Esophagus muscularis mucosa (tissue), 4 donors: ENCODE results near the gene GRK2. TPM values are rescaled to one million over a fixed set of nuclear protein-coding genes. Genes with fewer than 3 reads are reported as not detected.

ENCODE experiments used
- DNase-seq: peaks from one replicate; pipeline ENCODE4 v3.0.0-alpha.2; 2017; ENCODE audit errors: extremely low spot score
- H3K27ac ChIP-seq, 4 donors: fragments of 200-600 bp; sonication (generic); replicated peaks in 1 of 4; 1 replicate in 3 of 4; 2 replicates in 1 of 4; pipeline ENCODE4 v1.5.1; 2016 to 2019; ENCODE audit warnings: mild to moderate bottlenecking in 1 of 4
- H3K27me3 ChIP-seq, 4 donors: fragments of 200-600 bp; sonication (generic); one replicate each; pipeline versions ENCODE4 v1.5.1 to v1.6.0; 2016 to 2019
- H3K36me3 ChIP-seq, 4 donors: fragments of 200-600 bp; sonication (generic); one replicate each; pipeline ENCODE4 v1.5.1; 2016 to 2019
- H3K4me1 ChIP-seq, 4 donors: fragments of 200-600 bp; sonication (generic); one replicate each; pipeline ENCODE4 v1.5.1; 2016 to 2019
- H3K4me3 ChIP-seq, 4 donors: fragments of 200-600 bp; sonication (generic); 1 replicate in 2 of 4; 2 replicates in 2 of 4; pipeline ENCODE4 v1.5.1; 2016 to 2019; ENCODE audit warnings: mild to moderate bottlenecking in 4 of 4, moderate library complexity in 1 of 4
- H3K9me3 ChIP-seq, 4 donors: fragments of 200-600 bp; sonication (generic); 1 replicate in 3 of 4; 2 replicates in 1 of 4; pipeline ENCODE4 v1.5.1; 2016 to 2019
- CTCF ChIP-seq, 3 experiments: fragments of 200-600 bp in 2 of 3; fragments of 450-650 bp in 1 of 3; sonication (generic) in 2 of 3; IDR thresholded peaks; one replicate each; pipeline ENCODE4 v1.5.1; 2017 to 2019; ENCODE audit warnings: antibody characterized with exemption in 3 of 3, mild to moderate bottlenecking in 2 of 3, moderate library complexity in 1 of 3
- EP300 ChIP-seq: sonication (generic); formaldehyde crosslinking; IDR thresholded peaks from one replicate; pipeline ENCODE4 v1.6.1; 2017; ENCODE audit warnings: antibody characterized with exemption
- POLR2A ChIP-seq: fragments of 450-650 bp; IDR thresholded peaks from one replicate; pipeline ENCODE4 v1.6.1; 2017; ENCODE audit warnings: antibody characterized with exemption, moderate library complexity, mild to moderate bottlenecking, low read depth
- POLR2AphosphoS5 ChIP-seq, 2 donors: sonication (generic); formaldehyde crosslinking; IDR thresholded peaks; one replicate each; pipeline ENCODE4 v1.6.1; 2017; ENCODE audit warnings: antibody characterized with exemption in 2 of 2
- WGBS: methylation state at CpG from one replicate; pipeline ENCODE4 v1.1.5; 2018; 5-methylcytosine and 5-hydroxymethylcytosine counted together
- intact Hi-C: fragments of 100-400 bp; cut with DNase I; formaldehyde crosslinking; loops from one replicate; pipeline ENCODE4 v1.15.1; 2023
- total RNA-seq, 4 donors: library from RNA; depleted of rRNA; stranded (reverse); fragments of >200 nt; gene quantifications; one replicate each; pipeline versions ENCODE4 v1.1.0 to v1.2.1, GENCODE V29; 2016

The GRK2 gene
- total RNA-seq, 4 donors from 2014 or later: 46.9 to 68.8 (median 59.5) TPM

- H3K36me3 ChIP-seq: peaks cover 31 to 69% (median 60%) of the 10 kb centered on the region in 4 donors
- DNase-seq: no peak
- peak overlapping the region; percentile 66 to 97 (median 74) for H3K4me3 ChIP-seq
- intact Hi-C loops: no loop called here
- TF ChIP-seq CTCF (IDR thresholded peaks at IDR 0.05) (no peak), EP300 (no peak), POLR2A (no peak), POLR2AphosphoS5 (IDR thresholded peaks at IDR 0.05) (no peak)
- peak overlapping the region; percentile 88 to 98 (median 93) for H3K27ac ChIP-seq
- H3K4me1 ChIP-seq: peaks cover 36 to 80% (median 61%) of the 10 kb centered on the region in 4 donors
- 70% methylated on average over 14 of the region's 14 CpGs for WGBS
- H3K9me3 ChIP-seq: no peaks in the 10 kb centered on the region
- H3K27me3 ChIP-seq: no peaks in the 10 kb centered on the region
These were observed 21.3 kb downstream of the GRK2 start for GRCh38 chr11:67287355-67288197.

GRCh38 chr11:67288198-67288451 lies 21.9 kb downstream of the GRK2 start:
- Histone ChIP-seq H3K36me3 (peaks cover 26 to 63% (median 54%) of the 10 kb centered on the region in 4 donors), H3K4me1 (peaks cover 36 to 81% (median 67%) of the 10 kb centered on the region in 4 donors), H3K27me3 (no peaks in the 10 kb centered on the region), H3K4me3 (peak overlapping the region; percentile 66 to 97 (median 74)), H3K27ac (peak overlapping the region; percentile 88 to 98 (median 93)), H3K9me3 (no peaks in the 10 kb centered on the region)
- no peak for DNase-seq
- intact Hi-C loops: no loop called here
- no peak for TF ChIP-seq CTCF (IDR thresholded peaks at IDR 0.05)
- 14% methylated on average over 4 of the region's 4 CpGs for WGBS

- H3K27ac ChIP-seq: peak overlapping the region; percentile 88 to 98 (median 93)
These were observed 22.4 kb downstream of the GRK2 start for GRCh38 chr11:67288452-67289225.

GRCh38 chr11:67289226-67289650 lies 23.0 kb downstream of the GRK2 start, which contains the start of gene ANKRD13D:
Gene ANKRD13D, plus strand, starts transcription at chr11:67289303. Its CDS starts 158 bp downstream, at chr11:67289461.
- no peak for TF ChIP-seq EP300
- TF ChIP-seq CTCF (IDR thresholded peaks at IDR 0.05): no peak
- no peak for TF ChIP-seq POLR2AphosphoS5 (IDR thresholded peaks at IDR 0.05)
- no peak for TF ChIP-seq POLR2A
- peaks cover 15 to 52% (median 43%) of the 10 kb centered on the region in 4 donors for H3K36me3 ChIP-seq
- H3K9me3 ChIP-seq: no peaks in the 10 kb centered on the region
- peak within 1 kb of the TSS; percentile 88 to 98 (median 93) for H3K27ac ChIP-seq
- H3K27me3 ChIP-seq: no peaks in the 10 kb centered on the region
- peaks cover 36 to 79% (median 73%) of the 10 kb centered on the region in 4 donors for H3K4me1 ChIP-seq
- 0% methylated on average over 7 of the region's 56 CpGs for WGBS
- H3K4me3 ChIP-seq: peak within 1 kb of the TSS; percentile 66 to 97 (median 74)
- intact Hi-C loops: no loop called here
- DNase-seq: no peak

More at GRCh38 chr11:67288452-67289225, 22.4 kb downstream of the GRK2 start:
- Histone ChIP-seq H3K36me3 (peaks cover 21 to 58% (median 49%) of the 10 kb centered on the region in 4 donors), H3K27me3 (no peaks in the 10 kb centered on the region), H3K4me1 (peaks cover 36 to 84% (median 72%) of the 10 kb centered on the region in 4 donors), H3K9me3 (no peaks in the 10 kb centered on the region), H3K4me3 (peak overlapping the region; percentile 66 to 97 (median 74))
- intact Hi-C loops: no loop called here
- peak; percentile 78 to 80 for TF ChIP-seq POLR2AphosphoS5 (IDR thresholded peaks at IDR 0.05)
- peak; percentile 13 for TF ChIP-seq POLR2A
- TF ChIP-seq CTCF (IDR thresholded peaks at IDR 0.05): peak; percentile 24 to 56 (median 38)
- no peak for TF ChIP-seq EP300
- WGBS: 0% methylated on average over 23 of the region's 87 CpGs
- peak; percentile 98 for DNase-seq
